Esophagus muscularis mucosa (tissue), 4 donors: ENCODE results near the gene RPLP1.

Experiments used
- EP300 ChIP-seq: sonication (generic); formaldehyde crosslinking; IDR thresholded peaks from one replicate; pipeline ENCODE4 v1.6.1; 2017; ENCODE audit warnings: antibody characterized with exemption
- POLR2A ChIP-seq: fragments of 450-650 bp; IDR thresholded peaks from one replicate; pipeline ENCODE4 v1.6.1; 2017; ENCODE audit warnings: antibody characterized with exemption, moderate library complexity, mild to moderate bottlenecking, low read depth
- POLR2AphosphoS5 ChIP-seq, 2 donors: sonication (generic); formaldehyde crosslinking; IDR thresholded peaks; one replicate each; pipeline ENCODE4 v1.6.1; 2017; ENCODE audit warnings: antibody characterized with exemption in 2 of 2
- TF ChIP-seq, protein P1 (sequence below), 3 experiments: fragments of 200-600 bp in 2 of 3; fragments of 450-650 bp in 1 of 3; sonication (generic) in 2 of 3; IDR thresholded peaks; one replicate each; pipeline ENCODE4 v1.5.1; 2017 to 2019; ENCODE audit warnings: antibody characterized with exemption in 3 of 3, mild to moderate bottlenecking in 2 of 3, moderate library complexity in 1 of 3

DNA sequence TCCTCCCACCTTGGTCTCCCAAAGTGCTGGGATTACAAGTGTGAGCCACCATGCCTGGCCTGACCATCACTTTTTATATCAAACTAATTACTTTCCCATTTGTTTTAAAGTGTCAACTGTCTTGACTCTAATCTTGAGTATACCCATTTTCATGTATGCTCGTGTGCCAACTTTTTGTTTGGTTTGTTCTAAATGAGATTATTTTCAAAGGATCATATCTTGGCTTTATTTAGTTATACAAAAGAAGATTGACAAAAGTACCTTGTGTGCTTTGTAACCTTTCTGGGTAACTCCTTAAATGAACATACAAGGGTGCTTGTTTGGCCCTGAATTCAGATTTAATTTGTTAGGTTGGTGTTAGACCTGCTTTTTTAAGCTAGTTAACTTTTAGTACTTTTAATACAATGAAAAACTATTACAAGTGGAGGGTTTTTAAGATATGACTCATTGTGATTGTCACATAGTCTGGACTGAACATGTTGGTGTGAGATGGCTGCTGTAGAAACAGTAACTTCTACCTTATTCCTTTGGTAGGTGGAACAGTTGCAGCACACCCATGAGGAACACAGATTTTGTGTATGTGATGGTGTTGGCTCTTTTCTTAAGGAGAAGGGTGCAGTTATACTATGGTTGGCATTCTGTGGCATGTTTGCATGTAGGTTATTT, 27.7 kb upstream of the RPLP1 start:
- TF ChIP-seq, protein P1, sequence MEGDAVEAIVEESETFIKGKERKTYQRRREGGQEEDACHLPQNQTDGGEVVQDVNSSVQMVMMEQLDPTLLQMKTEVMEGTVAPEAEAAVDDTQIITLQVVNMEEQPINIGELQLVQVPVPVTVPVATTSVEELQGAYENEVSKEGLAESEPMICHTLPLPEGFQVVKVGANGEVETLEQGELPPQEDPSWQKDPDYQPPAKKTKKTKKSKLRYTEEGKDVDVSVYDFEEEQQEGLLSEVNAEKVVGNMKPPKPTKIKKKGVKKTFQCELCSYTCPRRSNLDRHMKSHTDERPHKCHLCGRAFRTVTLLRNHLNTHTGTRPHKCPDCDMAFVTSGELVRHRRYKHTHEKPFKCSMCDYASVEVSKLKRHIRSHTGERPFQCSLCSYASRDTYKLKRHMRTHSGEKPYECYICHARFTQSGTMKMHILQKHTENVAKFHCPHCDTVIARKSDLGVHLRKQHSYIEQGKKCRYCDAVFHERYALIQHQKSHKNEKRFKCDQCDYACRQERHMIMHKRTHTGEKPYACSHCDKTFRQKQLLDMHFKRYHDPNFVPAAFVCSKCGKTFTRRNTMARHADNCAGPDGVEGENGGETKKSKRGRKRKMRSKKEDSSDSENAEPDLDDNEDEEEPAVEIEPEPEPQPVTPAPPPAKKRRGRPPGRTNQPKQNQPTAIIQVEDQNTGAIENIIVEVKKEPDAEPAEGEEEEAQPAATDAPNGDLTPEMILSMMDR (IDR thresholded peaks at IDR 0.05) = no peak
- TF ChIP-seq POLR2AphosphoS5 (IDR thresholded peaks at IDR 0.05) = no peak
- no peak for TF ChIP-seq POLR2A
- TF ChIP-seq EP300 = no peak
